Prostate gland (tissue), 2 donors: ENCODE results near the gene ZNF358.

Experiments
- CTCF ChIP-seq, 4 experiments: fragments of 200-600 bp in 2 of 4; fragments of 450-650 bp in 2 of 4; sonication (generic) in 2 of 4; IDR thresholded peaks; 1 replicate in 3 of 4; 2 replicates in 1 of 4; pipeline ENCODE4 v1.5.1; 2016 to 2019; ENCODE audit warnings: antibody characterized with exemption in 4 of 4, mild to moderate bottlenecking in 2 of 4, moderate library complexity in 2 of 4
- POLR2A ChIP-seq: fragments of 450-650 bp; IDR thresholded peaks from one replicate; pipeline ENCODE4 v1.6.1; 2016; ENCODE audit warnings: antibody characterized with exemption, mild to moderate bottlenecking

GRCh38 chr19:7529246-7529600 is 13.3 kb downstream of the ZNF358 start:
- TF ChIP-seq POLR2A (no peak), CTCF (IDR thresholded peaks at IDR 0.05) (no peak)
